Measurements from ENCODE around the gene PPP2R3A.
"Not testable (repeated sequence)": the region's sequence is repeated elsewhere in the genome, so short reads cannot be mapped to it uniquely, and the experiment has no call there.

The PPP2R3A gene

DNA sequence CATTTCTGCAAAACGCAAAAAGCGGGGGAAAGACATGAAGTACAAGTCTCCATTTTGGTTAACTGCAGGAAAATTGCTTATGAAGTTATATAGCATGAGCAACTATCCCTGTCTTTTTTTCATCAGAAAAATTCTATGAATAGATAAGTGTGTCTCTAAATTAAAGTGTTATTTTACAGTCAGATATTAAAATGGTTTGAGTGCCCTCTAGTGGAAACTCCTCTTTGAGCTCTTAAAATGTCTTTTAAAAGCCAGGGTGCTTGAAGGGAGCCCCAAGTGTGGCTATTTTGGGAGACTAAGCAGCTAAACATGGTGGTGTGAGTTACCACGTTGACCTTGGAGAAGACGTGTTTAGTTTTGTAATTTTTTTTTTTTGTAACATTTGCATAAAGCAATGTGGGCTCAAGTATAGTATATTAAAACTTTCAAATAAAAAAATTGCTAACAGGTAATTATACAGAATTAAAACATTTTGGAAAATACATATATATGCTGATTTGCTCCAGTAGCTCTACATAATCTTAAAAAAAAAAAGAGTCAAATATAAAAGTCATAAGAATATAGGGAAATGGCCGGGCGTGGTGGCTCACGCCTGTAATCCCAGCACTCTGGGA is 77.2 kb downstream of the PPP2R3A start:
- no peak for DNase-seq

DNA sequence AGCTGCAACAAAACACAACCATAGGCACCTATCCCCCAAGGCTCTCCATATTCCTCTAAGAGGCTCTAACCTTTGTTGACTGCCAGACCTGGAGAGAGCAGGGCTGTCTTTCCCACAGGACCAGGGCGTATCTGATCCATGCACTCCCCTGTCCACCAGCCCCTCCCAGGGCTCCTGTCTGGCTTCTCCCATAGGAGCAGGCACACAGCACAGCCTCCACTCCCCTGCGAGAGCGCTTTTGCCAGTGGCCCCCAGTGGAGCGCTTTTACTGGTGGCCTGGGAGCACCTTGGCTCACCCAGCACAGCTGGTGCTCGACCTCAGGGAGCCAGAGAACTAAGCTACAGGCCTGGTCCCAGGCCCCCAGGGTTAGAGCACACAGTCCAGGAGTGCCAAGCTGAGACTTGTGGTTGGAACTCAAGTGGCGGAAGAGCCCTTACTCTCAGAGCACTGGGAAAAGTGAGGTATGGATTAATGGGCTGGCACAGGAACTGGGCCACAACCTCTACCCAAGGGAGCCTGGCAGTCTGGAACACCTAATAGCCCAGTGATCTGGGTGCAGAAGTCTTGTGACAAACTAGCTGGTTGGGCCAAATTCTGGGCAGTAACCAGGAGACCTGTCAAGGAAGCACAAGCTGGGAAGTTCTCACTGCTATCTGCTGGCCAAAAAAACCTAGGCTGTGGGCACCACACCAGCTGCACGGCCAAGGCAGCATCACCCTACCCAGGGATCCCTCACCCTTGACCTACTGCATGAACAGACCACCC is 79.6 kb downstream of the PPP2R3A start:
- DNase-seq, result no peak

DNA sequence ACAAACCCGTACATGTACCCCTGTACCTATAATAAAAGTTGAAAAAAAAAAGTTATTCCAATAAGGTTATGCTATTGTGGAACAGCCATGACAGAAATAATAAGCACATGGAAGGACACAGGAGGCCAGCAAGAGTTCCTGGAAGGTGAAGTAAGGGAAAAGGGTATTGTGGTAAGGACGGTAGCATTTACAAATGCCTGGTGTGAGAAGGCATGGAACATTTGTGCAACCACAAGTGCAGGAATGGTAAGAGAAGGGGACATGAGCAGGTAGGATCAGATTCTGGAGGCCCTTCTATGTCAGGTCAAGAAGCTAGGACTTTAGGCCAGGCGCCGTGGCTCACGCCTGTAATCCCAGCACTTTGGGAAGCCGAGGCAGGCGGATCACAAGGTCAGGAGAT is 82.5 kb downstream of the PPP2R3A start:
- DNase-seq, result no peak

DNA sequence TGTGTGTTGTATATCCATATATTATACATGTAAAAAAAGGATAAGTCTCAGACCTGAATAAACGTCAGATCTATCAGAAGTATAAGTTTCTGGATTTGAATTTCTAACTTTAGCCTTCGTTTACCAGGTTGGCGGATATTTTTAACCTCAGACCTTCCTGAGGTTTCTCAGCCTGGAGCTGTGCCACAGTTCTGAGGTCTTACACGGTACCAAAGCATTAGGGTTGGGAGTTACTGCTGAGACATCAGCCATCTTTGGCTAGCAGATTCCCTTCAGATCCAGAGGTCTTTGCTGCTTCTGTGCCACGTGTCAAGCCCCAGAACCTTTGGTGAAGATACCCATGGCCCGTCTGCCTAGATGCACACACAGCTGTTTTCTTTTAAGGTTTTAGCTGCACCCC is 84.7 kb downstream of the PPP2R3A start:
- DNase-seq, result no peak

DNA sequence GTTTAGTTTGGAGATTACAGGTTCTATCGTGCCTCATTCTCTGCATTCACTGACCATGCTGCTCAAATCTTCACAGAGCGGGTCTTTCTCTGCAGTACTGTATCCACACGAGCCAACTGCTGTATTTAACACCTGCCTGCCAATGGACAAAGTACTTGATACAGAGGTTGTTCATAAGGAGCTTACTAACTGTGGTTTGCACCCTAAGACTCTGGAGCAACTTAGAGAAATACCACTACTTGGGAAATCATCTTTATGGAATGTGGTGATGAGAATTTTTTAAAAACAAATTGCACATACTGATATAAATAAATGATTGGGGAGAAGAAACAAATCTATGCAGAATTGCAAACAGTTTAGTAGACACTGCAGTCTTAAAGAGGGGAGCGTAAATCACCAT is 90.0 kb downstream of the PPP2R3A start:
- DNase-seq, result no peak

DNA sequence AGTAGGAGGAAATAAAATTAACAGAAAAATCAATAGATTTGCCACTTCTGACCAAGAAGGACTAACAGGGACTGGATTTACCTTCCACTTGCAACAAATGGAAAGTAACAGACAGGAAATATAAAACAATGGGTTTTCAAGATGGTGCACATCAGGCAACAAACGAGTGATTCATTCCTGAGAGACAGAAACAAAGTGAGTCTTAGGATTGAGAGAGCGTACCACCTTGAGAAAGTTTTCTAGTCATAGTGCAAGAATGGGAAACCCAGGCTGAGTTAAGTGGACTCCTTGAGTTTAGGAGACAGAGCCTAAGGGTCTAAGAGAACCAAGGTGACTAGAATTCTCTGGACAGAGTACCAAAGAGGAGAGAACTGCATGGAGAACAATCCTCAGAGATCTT is 101.7 kb downstream of the PPP2R3A start:
- DNase-seq, result no peak

DNA sequence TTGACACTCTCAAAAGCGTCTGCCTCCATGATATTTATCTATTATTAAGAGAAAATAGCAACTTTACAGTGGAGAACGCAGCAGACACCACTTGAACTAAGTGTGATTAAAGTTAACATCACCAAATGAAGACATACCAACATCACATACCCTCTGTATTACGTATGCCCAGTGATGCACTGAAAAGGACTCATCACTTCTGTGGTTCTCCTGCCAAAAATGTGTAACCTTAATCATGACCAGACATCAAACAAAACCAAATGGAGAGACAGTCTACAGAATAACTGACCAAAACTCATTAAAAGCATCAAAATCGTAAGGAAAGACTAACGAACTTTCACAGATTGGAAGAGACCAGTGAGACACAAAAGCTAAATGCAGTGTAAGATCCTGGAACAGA is 103.2 kb downstream of the PPP2R3A start:
- DNase-seq, result no peak

DNA sequence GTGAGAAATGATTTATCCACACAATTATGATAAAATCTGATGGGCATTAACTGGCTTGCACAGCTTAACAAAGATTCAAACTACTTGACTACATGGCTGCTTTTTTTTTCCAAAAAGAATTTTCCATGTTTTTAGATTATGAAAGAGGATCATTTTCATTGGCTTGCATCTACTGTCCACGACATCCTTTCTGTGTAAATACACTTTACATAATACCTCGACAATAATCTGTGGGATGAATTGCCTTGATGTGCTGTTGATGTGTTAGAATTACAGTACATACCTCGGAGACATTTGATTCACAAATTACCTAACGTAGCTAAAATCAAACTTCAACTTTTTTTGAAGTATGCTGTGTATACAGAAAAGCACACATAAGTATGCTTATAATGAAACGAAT is 104.4 kb downstream of the PPP2R3A start:
- DNase-seq, result no peak

DNA sequence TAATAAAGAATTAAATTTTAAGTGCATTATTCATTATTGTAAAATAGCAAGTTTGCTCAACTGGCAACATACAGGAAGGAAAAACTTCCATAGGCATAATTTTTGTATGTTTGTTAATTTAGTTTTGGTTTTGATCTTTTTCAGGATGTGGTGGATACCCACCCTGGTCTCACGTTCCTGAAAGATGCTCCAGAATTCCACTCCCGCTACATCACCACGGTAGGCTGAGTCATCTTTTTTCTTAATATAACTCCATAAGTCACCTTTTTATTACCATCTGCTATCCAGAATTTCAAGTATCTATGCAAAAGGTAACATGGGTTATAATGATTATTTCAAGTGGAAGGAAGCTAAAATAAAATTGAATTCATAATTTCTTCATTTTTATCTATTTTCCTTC is 104.8 kb downstream of the PPP2R3A start:
- no peak for DNase-seq

DNA sequence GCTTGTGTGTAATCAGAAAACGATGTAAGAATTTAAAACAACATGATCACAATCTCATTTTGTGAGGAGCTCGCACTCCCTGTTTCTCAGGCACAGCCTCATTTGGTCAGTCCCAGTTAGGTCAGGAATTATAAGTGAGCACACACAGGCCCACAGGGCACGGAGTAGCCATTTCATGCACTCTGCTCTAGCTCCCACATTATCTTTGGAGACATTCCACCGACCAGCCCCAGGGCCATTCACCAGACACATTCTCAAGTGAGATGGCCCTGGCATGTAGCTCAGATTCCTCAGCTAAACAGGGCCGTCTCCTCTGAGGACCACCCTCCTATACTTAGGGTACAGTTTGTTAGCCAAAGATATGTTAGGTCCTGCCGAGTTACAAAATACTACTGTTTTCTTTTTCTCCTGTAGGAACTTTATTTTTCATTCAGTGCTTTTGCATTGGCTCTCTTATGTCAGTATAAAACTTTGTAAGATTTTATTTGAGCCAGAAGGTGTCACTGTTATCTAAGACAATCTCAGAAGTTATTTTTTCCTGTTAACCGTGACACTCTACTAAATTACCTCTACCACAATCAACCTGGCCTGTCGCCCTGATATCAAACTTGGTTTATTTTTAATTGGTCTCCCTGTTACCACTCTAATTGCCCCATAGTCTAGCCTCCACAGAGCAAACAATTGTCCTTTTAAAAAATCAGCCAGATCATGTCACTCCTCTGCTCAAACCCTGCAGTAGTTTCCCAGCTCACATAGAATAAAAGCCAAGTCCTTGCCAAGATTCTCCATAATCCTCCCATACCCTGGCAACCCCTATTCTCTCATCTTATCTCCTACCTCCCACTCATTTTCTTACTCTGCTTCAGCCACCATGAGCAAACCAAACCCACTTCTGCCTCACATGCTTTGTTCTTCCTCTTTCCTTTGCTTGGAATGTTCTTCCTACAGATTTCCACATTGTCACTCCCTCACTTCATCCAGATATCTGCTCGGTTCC is 105.7 kb downstream of the PPP2R3A start:
- DNase-seq, result no peak

DNA sequence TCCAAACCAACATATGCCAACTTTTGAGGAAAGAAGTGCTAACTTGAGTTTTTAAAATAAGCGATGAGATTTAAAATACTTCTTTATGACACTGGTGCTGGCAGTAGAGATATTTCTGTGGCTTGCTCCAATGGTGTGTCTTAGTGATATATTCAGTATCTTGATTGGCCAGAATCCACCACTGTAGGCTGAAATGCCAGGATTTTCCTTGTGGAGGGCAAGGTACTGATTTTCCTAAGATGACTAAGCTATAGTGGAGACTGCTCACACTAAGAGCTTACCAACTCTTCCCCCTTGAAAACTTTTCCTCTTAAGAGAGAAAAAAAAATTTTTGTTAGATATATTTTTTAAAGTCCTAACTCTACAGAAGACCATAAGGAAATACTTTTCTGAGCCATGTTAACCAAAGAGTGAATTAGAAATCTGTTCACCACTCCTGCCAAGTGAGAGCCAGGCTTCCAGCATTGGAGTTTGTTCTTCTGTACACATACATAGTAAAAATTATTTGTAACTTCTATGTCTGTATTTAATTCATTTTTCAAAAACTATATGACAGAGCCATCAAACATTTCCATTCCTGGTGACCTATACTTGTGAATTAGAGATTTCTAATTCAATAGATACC is 109.1 kb downstream of the PPP2R3A start:
- no peak for DNase-seq

DNA sequence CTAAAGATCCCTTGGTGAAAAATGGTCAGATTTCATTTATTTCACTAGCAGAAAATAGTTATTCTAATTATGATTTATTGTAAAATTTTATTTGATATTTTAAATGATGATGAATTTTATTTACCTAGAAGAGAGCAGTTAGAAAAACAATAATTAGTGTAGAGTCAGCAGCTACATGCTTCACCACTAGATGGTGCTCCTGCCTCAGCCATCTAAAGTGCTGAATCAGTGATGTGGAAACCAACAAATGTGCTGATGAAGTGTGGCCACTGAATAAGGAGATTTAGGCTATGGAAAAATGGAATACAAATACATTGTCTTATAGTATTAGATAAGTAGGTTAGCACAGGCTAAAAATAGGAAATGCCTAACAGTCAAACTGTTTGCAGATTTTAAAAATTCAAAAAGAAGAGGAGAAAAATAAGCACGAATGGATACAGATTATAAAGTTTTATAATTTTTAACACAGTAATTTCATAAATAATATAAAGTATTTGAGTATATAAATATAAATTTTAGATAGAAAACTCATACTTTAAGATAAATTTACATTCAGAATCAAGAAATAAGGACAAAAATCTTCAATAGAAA is 109.8 kb downstream of the PPP2R3A start:
- peak; percentile 64 for DNase-seq

DNA sequence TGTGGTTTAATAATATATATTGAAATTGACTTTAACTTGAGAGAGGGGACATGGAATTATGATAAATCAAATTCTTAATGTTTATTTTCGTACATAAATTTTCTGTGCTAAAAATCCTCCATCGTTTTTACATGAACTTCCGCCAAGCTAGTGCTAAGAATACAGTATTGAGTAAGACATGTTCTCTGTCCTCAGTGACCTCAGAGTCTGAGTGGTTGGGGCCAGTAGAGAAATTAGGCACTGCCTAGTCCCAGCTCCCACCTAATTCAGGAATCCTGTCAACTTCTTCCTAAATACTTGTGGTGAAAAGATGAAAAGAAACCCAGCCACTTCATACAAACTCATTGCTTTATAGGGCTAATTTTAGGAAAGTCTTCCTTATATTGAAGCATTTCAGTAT is 110.3 kb downstream of the PPP2R3A start:
- no peak for DNase-seq

DNA sequence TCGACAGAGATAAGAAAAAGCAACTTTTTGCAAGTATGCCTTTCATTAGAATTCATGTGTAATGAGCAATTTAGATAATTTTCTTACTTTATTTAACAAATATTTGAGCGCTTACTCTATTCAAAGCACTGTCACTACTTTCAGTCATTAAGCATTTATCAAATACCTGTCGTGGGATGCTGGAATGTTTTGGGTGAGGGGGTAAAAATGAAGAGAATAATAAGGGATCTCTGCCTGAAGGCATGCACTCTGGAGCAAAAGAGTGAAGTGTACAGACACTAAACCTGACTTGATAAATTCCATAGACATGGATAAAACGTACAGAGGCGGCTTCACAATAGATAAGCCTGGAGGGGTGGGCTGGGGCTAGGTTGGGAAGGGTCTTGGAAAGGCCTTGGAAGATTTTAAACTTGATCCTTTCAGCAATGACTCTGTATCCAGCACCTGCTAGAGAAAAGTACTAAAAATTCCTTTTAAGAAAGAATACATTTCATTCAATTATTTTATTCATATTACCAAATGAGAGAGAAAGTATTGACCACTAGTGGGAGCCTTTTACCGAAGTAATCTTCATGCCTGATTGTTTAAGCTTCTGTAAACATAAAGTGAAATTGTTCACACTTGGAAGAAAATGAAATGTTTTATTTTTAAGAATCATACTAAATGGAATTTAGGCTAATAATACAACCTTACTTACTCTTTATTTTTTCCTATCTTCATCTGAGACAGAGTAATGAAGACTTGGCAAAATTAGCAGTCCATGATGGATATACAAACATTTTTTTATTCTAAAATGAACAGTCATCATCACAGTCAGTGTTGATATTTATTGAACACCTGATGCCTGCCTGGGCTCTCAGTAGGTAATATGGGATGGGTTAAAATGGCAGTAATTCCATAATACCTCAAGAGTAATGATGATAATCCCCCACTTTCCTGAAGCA is 113.2 kb downstream of the PPP2R3A start:
- no peak for DNase-seq

DNA sequence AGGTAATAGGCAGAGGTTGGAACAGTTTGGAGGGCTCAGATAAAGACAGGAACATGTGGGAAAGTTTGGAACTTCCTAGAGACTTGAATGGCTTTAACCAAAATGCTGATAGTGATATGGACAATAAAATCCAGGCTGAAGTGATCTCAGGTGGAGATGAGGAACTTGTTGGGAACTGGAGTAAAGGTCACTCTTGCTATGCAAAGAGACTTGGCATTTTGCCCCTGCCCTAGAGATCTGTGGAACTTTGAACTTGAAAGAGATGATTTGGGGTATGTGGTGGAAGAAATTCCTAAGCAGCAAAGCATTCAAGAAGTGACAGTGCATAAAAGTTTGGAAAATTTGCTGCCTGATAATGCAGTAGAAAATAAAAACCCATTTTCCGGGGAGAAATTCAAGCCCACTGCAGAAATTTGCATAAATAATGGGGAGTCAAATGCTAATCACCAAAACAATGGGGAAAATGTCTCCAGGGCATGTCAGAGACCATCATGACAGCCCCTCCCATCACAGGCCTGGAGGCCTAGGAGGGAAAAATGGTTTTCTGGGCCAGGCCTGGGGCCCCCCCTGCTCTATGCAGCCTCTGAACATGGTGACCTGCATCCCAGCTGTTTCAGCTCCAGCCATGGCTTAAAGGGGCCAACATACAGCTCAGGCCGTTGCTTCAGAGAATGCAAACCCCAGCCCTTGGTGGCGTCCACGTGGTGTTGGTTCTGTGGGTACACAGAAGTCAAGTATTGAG is 118.3 kb downstream of the PPP2R3A start:
- DNase-seq, result not testable (repeated sequence)

DNA sequence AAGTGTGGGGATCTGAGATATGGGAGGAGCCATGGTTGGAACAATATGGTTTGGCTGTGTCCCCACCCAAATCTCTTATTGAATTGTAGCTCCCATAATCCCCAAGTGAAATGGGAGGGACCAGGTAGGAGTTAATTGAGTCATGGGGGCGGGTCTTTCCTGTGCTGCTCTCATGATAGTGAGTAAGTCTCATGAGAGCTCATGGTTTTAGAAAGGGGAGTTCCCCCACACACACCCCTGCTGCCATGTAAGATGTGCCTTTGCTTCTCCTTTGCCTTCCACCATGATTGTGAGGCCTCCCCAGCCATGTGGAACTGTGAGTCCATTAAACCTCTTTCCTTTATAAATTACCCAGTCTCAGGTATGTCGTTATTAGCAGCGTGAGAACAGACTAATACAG is 119.5 kb downstream of the PPP2R3A start:
- not testable (repeated sequence) for DNase-seq

DNA sequence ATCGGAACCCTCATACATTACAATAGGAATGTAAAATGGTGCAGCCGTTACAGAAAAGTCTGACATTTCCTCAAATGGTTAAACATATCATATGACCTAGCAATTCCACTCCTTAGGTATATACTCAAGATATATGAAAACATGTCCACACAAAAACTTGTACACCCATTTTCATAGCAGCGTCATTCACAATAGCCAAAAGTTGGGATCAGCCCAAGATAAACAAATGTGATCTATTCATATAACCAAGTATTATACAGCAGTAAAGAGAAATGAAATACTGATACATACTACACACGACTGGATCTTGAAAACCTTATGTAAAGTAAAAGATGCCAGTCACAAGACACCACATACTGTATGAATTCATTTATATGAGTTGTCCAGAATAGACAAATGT is 128.2 kb downstream of the PPP2R3A start:
- no peak for DNase-seq

DNA sequence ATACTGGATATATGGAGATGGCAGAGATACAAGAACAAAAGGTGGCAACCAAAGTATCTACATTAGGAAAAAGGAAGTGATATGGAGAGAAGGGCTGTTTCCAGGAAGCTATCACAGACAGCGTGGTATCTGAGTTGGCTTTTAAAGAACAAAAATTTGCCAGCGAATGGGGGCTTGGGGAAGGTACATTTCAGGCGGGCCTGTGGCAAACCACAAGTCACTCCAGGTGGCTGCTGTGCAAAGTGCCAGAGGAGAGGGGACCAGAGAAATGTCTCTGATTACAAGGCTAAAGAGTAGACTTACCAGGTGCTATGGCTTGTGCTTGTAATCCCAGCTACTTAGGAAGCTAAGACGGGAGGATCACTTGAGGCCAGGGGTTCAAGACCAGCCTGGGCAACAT is 139.5 kb downstream of the PPP2R3A start:
- no peak for DNase-seq

DNA sequence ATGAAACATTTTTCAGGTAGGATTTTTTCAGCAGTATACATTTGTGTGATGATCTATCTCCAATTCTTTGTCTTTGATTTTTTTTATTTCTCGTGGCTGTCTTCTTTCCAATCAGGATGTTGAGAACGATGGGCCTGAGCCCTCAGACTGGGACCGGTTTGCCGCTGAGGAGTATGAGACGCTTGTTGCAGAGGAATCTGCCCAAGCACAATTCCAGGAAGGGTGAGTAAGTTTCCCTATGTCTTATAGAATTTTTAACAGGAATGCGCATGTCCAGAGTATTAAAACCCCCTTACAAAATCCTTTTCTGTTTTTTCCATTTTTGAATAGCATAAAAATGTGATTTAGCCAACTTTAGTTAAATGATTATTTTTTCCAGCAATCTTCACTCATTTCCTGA is 140.6 kb downstream of the PPP2R3A start:
- no peak for DNase-seq

DNA sequence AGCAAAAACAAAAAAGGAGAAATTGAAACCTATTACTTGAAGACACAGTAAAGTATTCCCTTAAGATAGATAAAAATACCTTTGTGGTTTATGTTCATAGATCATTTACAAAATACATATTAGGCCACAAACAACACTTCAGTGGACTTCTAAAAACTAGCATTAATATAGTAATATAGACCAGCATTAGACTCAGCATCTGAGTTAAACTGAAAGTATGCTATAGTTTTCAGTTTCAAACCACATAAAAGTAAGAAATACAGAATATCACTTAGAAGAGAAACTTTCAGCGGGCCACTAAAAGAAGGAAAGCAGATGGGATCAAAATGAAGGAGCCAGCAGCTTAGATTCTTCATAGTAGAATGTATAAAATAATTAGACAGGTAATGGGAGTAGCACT is 144.0 kb downstream of the PPP2R3A start:
- DNase-seq, result no peak

DNA sequence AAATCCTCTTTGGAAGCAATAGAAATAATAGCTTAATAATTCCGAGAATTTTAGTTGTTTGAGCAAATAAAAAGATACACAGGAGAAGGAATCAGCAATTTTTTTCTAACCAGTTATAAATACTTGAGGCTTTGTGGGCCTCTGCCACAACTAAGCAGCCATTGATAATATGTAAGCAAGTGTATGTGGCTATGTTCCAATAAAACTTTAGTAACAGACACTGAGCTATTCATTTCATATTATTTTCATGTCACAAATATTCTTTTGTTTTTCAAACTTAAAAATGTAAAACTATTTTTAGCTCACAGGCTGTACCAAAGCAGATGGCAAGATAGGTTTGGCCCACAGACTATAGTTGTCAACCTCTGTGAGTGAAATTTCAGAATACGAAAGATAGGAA is 145.0 kb downstream of the PPP2R3A start:
- DNase-seq, result no peak

All from left hindlimb (tissue), 1 donor.